Vagina (tissue), 2 donors: ENCODE data around the gene DELE1. TPM values are rescaled to one million over a fixed set of nuclear protein-coding genes. Genes with fewer than 3 reads are reported as not detected.

Experiments used
- DNase-seq, 2 donors: peaks; one replicate each; pipeline ENCODE4 v3.0.0-alpha.2; 2017; ENCODE audit errors: extremely low spot score in 2 of 2
- H3K27ac ChIP-seq: fragments of 200-600 bp; sonication (generic); one replicate; pipeline ENCODE4 v1.5.1; 2019
- H3K27me3 ChIP-seq: fragments of 200-600 bp; sonication (generic); one replicate; pipeline ENCODE4 v1.5.1; 2019
- H3K36me3 ChIP-seq, 2 donors: fragments of 200-600 bp; sonication (generic); one replicate each; pipeline ENCODE4 v1.5.1; 2017 to 2019
- H3K4me1 ChIP-seq: fragments of 200-600 bp; sonication (generic); one replicate; pipeline ENCODE4 v1.5.1; 2019
- H3K4me3 ChIP-seq, 2 donors: fragments of 200-600 bp; sonication (generic); 1 replicate in 1 of 2; 2 replicates in 1 of 2; pipeline ENCODE4 v1.5.1; 2016 to 2019
- H3K9me3 ChIP-seq: fragments of 200-600 bp; sonication (generic); one replicate; pipeline ENCODE4 v1.5.1; 2019
- POLR2A ChIP-seq, 2 donors: fragments of 450-650 bp; IDR thresholded peaks; one replicate each; pipeline ENCODE4 v1.6.1; 2017; ENCODE audit warnings: antibody characterized with exemption in 2 of 2, mild to moderate bottlenecking in 2 of 2, moderate library complexity in 2 of 2
- POLR2AphosphoS5 ChIP-seq, 2 donors: sonication (generic); formaldehyde crosslinking; IDR thresholded peaks; one replicate each; pipeline ENCODE4 v1.9.0; 2017; ENCODE audit warnings: antibody characterized with exemption in 2 of 2, mild to moderate bottlenecking in 2 of 2, low read depth in 1 of 2; ENCODE audit not compliant: insufficient read depth in 1 of 2
- intact Hi-C: fragments of 100-400 bp; cut with DNase I; formaldehyde crosslinking; loops from one replicate; pipeline ENCODE4 v1.15.1; 2023
- total RNA-seq: library from RNA; depleted of rRNA; stranded (reverse); fragments of >200 nt; gene quantifications from one replicate; pipeline ENCODE4 v1.2.3, GENCODE V29; 2016
- TF ChIP-seq, protein P1 (sequence below), 3 experiments: fragments of 450-650 bp in 2 of 3; fragments of 200-600 bp in 1 of 3; sonication (generic) in 1 of 3; IDR thresholded peaks; one replicate each; pipeline ENCODE4 v1.5.1; 2017 to 2019; ENCODE audit warnings: antibody characterized with exemption in 3 of 3, mild to moderate bottlenecking in 2 of 3, moderate library complexity in 2 of 3

The DELE1 gene
- total RNA-seq, 1 donor from 2014 or later: 79.1 TPM

DNA sequence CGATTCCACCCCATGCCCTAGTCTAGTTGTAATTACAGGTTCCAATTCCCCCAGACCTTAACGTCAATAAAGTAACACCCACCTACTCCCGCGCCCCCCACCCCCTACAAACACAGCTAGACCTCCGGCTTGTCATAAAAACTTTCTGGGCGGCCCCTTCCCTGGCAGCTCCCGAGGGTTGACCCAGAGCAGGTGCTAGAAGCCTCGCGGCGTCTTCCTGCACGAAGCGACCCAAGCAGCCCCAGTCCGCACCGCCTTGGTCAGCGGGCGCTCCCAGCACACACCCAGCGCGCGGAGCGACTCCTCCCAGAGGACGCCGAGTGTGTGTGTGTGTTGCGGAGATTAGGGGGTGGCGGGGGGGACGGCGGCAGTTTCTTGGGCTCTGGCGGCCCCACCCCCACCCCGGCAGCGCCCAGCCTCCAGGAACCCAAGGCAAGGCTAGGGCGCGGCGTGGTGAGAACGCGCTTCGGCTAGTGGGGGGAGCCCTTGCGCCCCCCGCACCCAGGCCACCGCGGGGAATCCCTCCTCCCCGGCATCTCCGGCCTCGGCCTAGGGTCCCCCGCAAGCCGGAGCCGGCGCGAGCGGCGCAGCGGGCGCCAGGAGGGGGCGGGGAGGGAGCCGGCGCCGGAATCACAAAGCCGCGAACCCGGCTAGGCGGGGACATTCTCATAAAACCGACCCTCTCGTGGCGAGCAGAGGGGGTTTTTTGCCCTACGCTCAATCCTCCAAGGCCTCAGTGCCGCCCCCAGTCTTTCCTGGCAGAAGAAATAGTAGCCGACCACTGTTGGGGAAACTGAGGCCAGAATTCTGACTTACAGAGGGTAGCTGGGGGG, 47.7 kb upstream of the DELE1 start:
- peak overlapping the region; percentile 59 to 64 for H3K4me3 ChIP-seq
- peaks cover 14% of the 10 kb centered on the region for H3K27me3 ChIP-seq
- TF ChIP-seq, protein P1, sequence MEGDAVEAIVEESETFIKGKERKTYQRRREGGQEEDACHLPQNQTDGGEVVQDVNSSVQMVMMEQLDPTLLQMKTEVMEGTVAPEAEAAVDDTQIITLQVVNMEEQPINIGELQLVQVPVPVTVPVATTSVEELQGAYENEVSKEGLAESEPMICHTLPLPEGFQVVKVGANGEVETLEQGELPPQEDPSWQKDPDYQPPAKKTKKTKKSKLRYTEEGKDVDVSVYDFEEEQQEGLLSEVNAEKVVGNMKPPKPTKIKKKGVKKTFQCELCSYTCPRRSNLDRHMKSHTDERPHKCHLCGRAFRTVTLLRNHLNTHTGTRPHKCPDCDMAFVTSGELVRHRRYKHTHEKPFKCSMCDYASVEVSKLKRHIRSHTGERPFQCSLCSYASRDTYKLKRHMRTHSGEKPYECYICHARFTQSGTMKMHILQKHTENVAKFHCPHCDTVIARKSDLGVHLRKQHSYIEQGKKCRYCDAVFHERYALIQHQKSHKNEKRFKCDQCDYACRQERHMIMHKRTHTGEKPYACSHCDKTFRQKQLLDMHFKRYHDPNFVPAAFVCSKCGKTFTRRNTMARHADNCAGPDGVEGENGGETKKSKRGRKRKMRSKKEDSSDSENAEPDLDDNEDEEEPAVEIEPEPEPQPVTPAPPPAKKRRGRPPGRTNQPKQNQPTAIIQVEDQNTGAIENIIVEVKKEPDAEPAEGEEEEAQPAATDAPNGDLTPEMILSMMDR (IDR thresholded peaks at IDR 0.05): no peak
- TF ChIP-seq POLR2AphosphoS5 (IDR thresholded peaks at IDR 0.05; ENCODE audit: insufficient read depth in 1 of 2, low read depth in 1 of 2): peak in 1 of 2 donors; percentile 18
- peak; percentile 79 to 95 for DNase-seq
- intact Hi-C loops: loop anchor here (5.0 kb wide), 1 partner anchor 46 kb away; the partner anchor contains the start of gene DELE1
- no peaks in the 10 kb centered on the region for H3K9me3 ChIP-seq
- H3K36me3 ChIP-seq: no peaks in the 10 kb centered on the region
- H3K4me1 ChIP-seq: peaks cover 40% of the 10 kb centered on the region
- H3K27ac ChIP-seq: peak overlapping the region; percentile 82

GRCh38 chr5:141876628-141877355, 46.9 kb upstream of the DELE1 start:
- DNase-seq: no peak
- peaks cover 32% of the 10 kb centered on the region for H3K4me1 ChIP-seq
- peak overlapping the region; percentile 59 to 64 for H3K4me3 ChIP-seq
- H3K9me3 ChIP-seq: no peaks in the 10 kb centered on the region
- H3K27ac ChIP-seq: peak overlapping the region; percentile 82
- peaks cover 14% of the 10 kb centered on the region for H3K27me3 ChIP-seq
- no peaks in the 10 kb centered on the region for H3K36me3 ChIP-seq
- intact Hi-C loops: loop anchor here (5.0 kb wide), 1 partner anchor 46 kb away; the partner anchor contains the start of gene DELE1
- TF ChIP-seq POLR2AphosphoS5 (IDR thresholded peaks at IDR 0.05; ENCODE audit: insufficient read depth in 1 of 2, low read depth in 1 of 2): no peak
- TF ChIP-seq, protein P1 (IDR thresholded peaks at IDR 0.05): no peak
- TF ChIP-seq POLR2A (IDR thresholded peaks at IDR 0.05): no peak

DNA sequence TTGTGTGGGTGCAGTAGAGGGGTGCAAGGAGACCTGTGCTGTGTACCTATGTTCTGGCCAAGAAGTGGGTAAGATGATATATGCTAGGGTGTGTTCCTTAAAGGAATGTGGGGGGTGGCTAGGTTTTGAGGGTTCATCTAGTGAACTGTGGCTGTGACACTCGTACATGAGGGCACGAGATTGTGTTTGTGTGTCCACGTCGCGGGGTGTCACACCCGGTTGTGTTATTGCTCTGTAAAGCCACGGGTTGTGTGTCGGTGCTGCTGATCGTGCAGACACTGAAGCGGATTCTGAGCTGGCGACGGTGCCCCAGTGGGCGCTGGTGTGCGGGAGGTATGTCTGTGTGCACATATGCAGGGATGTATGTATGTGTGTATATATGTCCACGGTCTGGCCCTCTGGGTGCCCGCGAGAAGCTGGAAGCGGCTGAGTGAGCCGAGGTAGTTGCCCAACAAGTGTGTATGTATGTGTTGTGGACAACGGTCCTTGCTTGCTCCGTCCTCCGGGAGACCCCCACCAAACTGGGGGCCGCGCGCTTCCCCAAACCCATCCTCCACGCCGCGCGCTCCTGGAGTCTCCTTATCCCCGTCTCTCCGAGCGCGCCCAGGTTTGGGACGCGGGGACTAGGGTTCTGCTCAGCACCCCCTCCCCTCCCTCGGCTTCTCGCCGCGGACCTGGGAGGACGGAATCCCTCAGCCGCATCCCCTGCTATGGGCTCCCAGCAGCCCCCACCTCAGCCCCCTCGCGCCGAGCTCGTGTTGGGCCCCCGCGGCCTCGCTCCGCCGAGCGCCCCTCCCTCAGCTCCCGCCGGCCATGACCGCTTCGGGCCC, 46.1 kb upstream of the DELE1 start:
- Histone ChIP-seq H3K4me1 (peaks cover 30% of the 10 kb centered on the region), H3K27me3 (peaks cover 14% of the 10 kb centered on the region)
- intact Hi-C loops: loop anchor here (5.0 kb wide), 1 partner anchor 45 kb away; the partner anchor contains the start of gene DELE1

DNA sequence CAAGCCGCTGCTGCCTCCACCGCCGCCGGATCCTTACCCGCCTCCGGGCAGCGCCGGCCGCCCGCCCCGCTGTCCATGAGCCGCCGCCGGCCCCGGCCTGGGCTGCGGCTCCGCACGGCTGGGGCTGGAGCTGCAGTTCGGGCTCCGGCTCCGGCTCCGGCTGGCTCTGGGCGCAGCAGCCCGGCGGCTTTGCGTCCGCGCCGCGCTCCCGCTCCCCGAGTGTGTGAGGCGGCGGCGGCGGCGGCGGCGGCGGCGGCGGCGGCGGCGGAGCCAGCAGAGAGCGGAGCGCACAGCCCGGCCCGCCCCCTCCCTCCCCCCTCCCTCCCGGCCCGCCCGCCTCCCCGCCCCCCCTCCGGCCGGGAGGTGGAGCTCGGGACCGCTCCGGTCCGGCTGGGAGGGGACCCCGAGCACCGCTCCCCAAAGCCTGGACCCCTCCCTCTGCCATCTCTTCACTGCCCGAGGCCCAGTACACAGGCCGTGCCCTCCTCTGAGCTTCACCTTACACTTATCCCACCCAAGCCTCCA, 45.4 kb upstream of the DELE1 start, which contains the start of gene PCDH1:
TSS of gene PCDH1 (minus strand) at position 225 of the 525 bp plus-strand sequence. CDS start at position 77, 148 bp downstream.
- TF ChIP-seq POLR2A (IDR thresholded peaks at IDR 0.05): no peak
- TF ChIP-seq, protein P1 (IDR thresholded peaks at IDR 0.05): no peak
- H3K27ac ChIP-seq: peak within 1 kb of the TSS; percentile 82
- H3K27me3 ChIP-seq: peaks cover 17% of the 10 kb centered on the region
- no peak for DNase-seq
- peak within 1 kb of the TSS; percentile 59 to 64 for H3K4me3 ChIP-seq
- peaks cover 30% of the 10 kb centered on the region for H3K4me1 ChIP-seq
- no peaks in the 10 kb centered on the region for H3K9me3 ChIP-seq
- H3K36me3 ChIP-seq: no peaks in the 10 kb centered on the region
- intact Hi-C loops: loop anchor here (5.0 kb wide), 1 partner anchor 44 kb away; the partner anchor contains the start of gene DELE1

More for the DNA sequence above, 46.1 kb upstream of the DELE1 start:
- TF ChIP-seq, protein P1 (IDR thresholded peaks at IDR 0.05): no peak
- TF ChIP-seq POLR2AphosphoS5 (IDR thresholded peaks at IDR 0.05; ENCODE audit: insufficient read depth in 1 of 2, low read depth in 1 of 2) (no peak), POLR2A (IDR thresholded peaks at IDR 0.05) (no peak)
- H3K36me3 ChIP-seq: no peaks in the 10 kb centered on the region
- H3K4me3 ChIP-seq: peak overlapping the region; percentile 59 to 64
- DNase-seq: peak; percentile 84 to 90
- H3K9me3 ChIP-seq: no peaks in the 10 kb centered on the region
- peak overlapping the region; percentile 82 for H3K27ac ChIP-seq
